HepG2 (cell line): ENCODE measurements around the gene FKBP5. TPM values are rescaled to one million over a fixed set of nuclear protein-coding genes. Genes with fewer than 3 reads are reported as not detected.

Source experiments
- ERF ChIP-seq: IDR thresholded peaks from 2 replicates; pipeline ENCODE4 v1.6.1; 2018; ENCODE audit warnings: missing biosample characterization, missing genetic modification reagents
- FOXP1 ChIP-seq, 2 experiments: fragments of 450-650 bp in 1 of 2; IDR thresholded peaks; 2 replicates each; pipeline ENCODE4 v1.6.1; 2017 to 2018; ENCODE audit warnings: antibody characterized with exemption in 1 of 2
- IRF1 ChIP-seq: sonication (generic); formaldehyde crosslinking; IDR thresholded peaks from 2 replicates; pipeline ENCODE4 v1.4.0; 2020; ENCODE audit warnings: low read depth, mild to moderate bottlenecking, missing genetic modification reagents
- IRF2 ChIP-seq: IDR thresholded peaks from 2 replicates; pipeline ENCODE4 v1.6.1; 2018; ENCODE audit warnings: missing genetic modification reagents, missing compliant biosample characterization
- KAT8 ChIP-seq: IDR thresholded peaks from 2 replicates; pipeline ENCODE4 v1.6.1; 2016; ENCODE audit warnings: missing genetic modification reagents, missing compliant biosample characterization
- KDM3A ChIP-seq: IDR thresholded peaks from 2 replicates; pipeline ENCODE4 v1.6.1; 2018; ENCODE audit warnings: low read depth, missing compliant biosample characterization
- MBD4 ChIP-seq: IDR thresholded peaks from 2 replicates; pipeline ENCODE4 v1.6.1; 2012; ENCODE audit warnings: low read length, inconsistent platforms, borderline replicate concordance
- MEF2D ChIP-seq: sonication (generic); formaldehyde crosslinking; IDR thresholded peaks from 2 replicates; pipeline ENCODE4 v1.5.1; 2020; ENCODE audit warnings: mild to moderate bottlenecking, missing genetic modification reagents
- MYC ChIP-seq: sonication (generic); formaldehyde crosslinking; IDR thresholded peaks from 2 replicates; pipeline ENCODE4 v1.9.0; 2021; ENCODE audit warnings: missing genetic modification reagents, borderline replicate concordance
- NAIF1 ChIP-seq: sonication (generic); formaldehyde crosslinking; IDR thresholded peaks from 2 replicates; pipeline ENCODE4 v1.5.0; 2020; ENCODE audit warnings: mild to moderate bottlenecking, missing genetic modification reagents, borderline replicate concordance
- PAF1 ChIP-seq: IDR thresholded peaks from 2 replicates; pipeline ENCODE4 v1.6.1; 2016; ENCODE audit warnings: missing genetic modification reagents, missing compliant biosample characterization
- SNAI1 ChIP-seq: sonication (generic); formaldehyde crosslinking; IDR thresholded peaks from 2 replicates; pipeline ENCODE4 v1.5.0; 2020; ENCODE audit warnings: mild to moderate bottlenecking, missing genetic modification reagents, borderline replicate concordance
- TBL1XR1 ChIP-seq: fragments of 150-350 bp; IDR thresholded peaks from 2 replicates; pipeline ENCODE4 v1.6.1; 2014; ENCODE audit warnings: borderline replicate concordance, low read length; ENCODE audit not compliant: partially characterized antibody
- U2AF1 ChIP-seq: fragments of 200-400 bp; formaldehyde crosslinking; optimal IDR thresholded peaks from 2 replicates; pipeline ENCODE3; 2017; ENCODE audit warnings: mild to moderate bottlenecking, low read depth, low read length
- ZBTB38 ChIP-seq: sonication (generic); formaldehyde crosslinking; IDR thresholded peaks from 2 replicates; pipeline ENCODE4 v1.5.1; 2020; ENCODE audit warnings: mild to moderate bottlenecking, missing genetic modification reagents
- ZFP36L1 ChIP-seq: sonication (generic); formaldehyde crosslinking; IDR thresholded peaks from 2 replicates; pipeline ENCODE4 v1.8.0; 2022; ENCODE audit warnings: mild to moderate bottlenecking, missing genetic modification reagents, moderate library complexity
- ZNF121 ChIP-seq: sonication (generic); formaldehyde crosslinking; IDR thresholded peaks from 2 replicates; pipeline ENCODE4 v1.5.0; 2020; ENCODE audit warnings: mild to moderate bottlenecking, missing genetic modification reagents
- ZNF577 ChIP-seq: sonication (generic); formaldehyde crosslinking; IDR thresholded peaks from 2 replicates; pipeline ENCODE4 v1.4.0; 2020; ENCODE audit warnings: mild to moderate bottlenecking, low read depth, missing genetic modification reagents, borderline replicate concordance
- ZNF607 ChIP-seq: sonication (generic); formaldehyde crosslinking; IDR thresholded peaks from 2 replicates; pipeline ENCODE4 v1.5.1; 2020; ENCODE audit warnings: missing genetic modification reagents, mild to moderate bottlenecking, borderline replicate concordance
- ZNF747 ChIP-seq: sonication (generic); formaldehyde crosslinking; IDR thresholded peaks from 2 replicates; pipeline ENCODE4 v1.8.1; 2023; ENCODE audit warnings: missing genetic modification reagents, mild to moderate bottlenecking, borderline replicate concordance
- polyA plus RNA-seq, 8 experiments: library from polyadenylated mRNA; depleted of rRNA in 3 of 8; stranded (reverse) in 7 of 8; unstranded in 1 of 8; fragments of >200 nt; fragmentation: Illumina TruSeq in 4 of 8; extraction: Trizol in 4 of 8; gene quantifications; 2 replicates each; pipeline versions ENCODE4 v1.2.1 to v1.2.3, GENCODE V29; 2011 to 2016; ENCODE audit warnings: low read depth in 4 of 8, missing spikeins in 1 of 8, mixed read lengths in 1 of 8; ENCODE audit not compliant: insufficient read depth in 1 of 8
- total RNA-seq, 5 experiments: library from RNA; depleted of rRNA; stranded (reverse); fragments of >200 nt; fragmentation: Illumina TruSeq; extraction: Trizol; gene quantifications; 2 replicates each; pipeline ENCODE4 v1.2.3, GENCODE V29; 2016; ENCODE audit warnings: low read depth in 1 of 5
- TF ChIP-seq, protein P1 (sequence below): sonication (generic); formaldehyde crosslinking; IDR thresholded peaks from 2 replicates; pipeline ENCODE4 v1.5.0; 2020; ENCODE audit warnings: mild to moderate bottlenecking, missing genetic modification reagents
- TF ChIP-seq, protein P2 (sequence below): sonication (generic); formaldehyde crosslinking; IDR thresholded peaks from 2 replicates; pipeline ENCODE4 v1.5.1; 2020; ENCODE audit warnings: missing genetic modification reagents, mild to moderate bottlenecking, borderline replicate concordance

The FKBP5 gene
- total and polyA plus RNA-seq, 2 of the 13 experiments (the other 11 are each of a cell fraction or from before 2014, with no cell fraction given) = 8.0 to 17.4 TPM

- no peak for TF ChIP-seq TBL1XR1
- TF ChIP-seq IRF1 (CRISPR knock-in tag) = no peak
- TF ChIP-seq MYC = peak; percentile 92
- TF ChIP-seq ZNF607 = peak; percentile 73; the same call in 1 of the 2 replicates
- no peak for TF ChIP-seq MBD4
- no peak for TF ChIP-seq ZNF577 (CRISPR knock-in tag)
- 0 out of 2 replicates have a peak, but pooled peaks have one; percentile 33 for TF ChIP-seq IRF2 (CRISPR knock-in tag)
- TF ChIP-seq KDM3A = no peak
- TF ChIP-seq PAF1 = no peak
- no peak for TF ChIP-seq FOXP1 (IDR thresholded peaks at IDR 0.05)
- TF ChIP-seq FOXP1 (CRISPR knock-in tag; IDR thresholded peaks at IDR 0.05) = no peak
- no peak for TF ChIP-seq SNAI1 (CRISPR knock-in tag)
- TF ChIP-seq, protein P1, sequence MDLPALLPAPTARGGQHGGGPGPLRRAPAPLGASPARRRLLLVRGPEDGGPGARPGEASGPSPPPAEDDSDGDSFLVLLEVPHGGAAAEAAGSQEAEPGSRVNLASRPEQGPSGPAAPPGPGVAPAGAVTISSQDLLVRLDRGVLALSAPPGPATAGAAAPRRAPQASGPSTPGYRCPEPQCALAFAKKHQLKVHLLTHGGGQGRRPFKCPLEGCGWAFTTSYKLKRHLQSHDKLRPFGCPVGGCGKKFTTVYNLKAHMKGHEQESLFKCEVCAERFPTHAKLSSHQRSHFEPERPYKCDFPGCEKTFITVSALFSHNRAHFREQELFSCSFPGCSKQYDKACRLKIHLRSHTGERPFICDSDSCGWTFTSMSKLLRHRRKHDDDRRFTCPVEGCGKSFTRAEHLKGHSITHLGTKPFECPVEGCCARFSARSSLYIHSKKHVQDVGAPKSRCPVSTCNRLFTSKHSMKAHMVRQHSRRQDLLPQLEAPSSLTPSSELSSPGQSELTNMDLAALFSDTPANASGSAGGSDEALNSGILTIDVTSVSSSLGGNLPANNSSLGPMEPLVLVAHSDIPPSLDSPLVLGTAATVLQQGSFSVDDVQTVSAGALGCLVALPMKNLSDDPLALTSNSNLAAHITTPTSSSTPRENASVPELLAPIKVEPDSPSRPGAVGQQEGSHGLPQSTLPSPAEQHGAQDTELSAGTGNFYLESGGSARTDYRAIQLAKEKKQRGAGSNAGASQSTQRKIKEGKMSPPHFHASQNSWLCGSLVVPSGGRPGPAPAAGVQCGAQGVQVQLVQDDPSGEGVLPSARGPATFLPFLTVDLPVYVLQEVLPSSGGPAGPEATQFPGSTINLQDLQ (CRISPR knock-in tag) = no peak
- peak; percentile 74 for TF ChIP-seq ERF (CRISPR knock-in tag)
- TF ChIP-seq ZNF747 = no peak
- no peak for TF ChIP-seq KAT8
- TF ChIP-seq NAIF1 (CRISPR knock-in tag) = no peak
- no peak for TF ChIP-seq MEF2D (CRISPR knock-in tag)
- TF ChIP-seq ZBTB38 (CRISPR knock-in tag) = peak; percentile 31; the same call in 1 of the 2 replicates
- no peak for TF ChIP-seq U2AF1
- TF ChIP-seq, protein P2, sequence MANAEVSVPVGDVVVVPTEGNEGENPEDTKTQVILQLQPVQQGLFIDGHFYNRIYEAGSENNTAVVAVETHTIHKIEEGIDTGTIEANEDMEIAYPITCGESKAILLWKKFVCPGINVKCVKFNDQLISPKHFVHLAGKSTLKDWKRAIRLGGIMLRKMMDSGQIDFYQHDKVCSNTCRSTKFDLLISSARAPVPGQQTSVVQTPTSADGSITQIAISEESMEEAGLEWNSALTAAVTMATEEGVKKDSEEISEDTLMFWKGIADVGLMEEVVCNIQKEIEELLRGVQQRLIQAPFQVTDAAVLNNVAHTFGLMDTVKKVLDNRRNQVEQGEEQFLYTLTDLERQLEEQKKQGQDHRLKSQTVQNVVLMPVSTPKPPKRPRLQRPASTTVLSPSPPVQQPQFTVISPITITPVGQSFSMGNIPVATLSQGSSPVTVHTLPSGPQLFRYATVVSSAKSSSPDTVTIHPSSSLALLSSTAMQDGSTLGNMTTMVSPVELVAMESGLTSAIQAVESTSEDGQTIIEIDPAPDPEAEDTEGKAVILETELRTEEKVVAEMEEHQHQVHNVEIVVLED (CRISPR knock-in tag) = no peak
- TF ChIP-seq ZNF121 (CRISPR knock-in tag) = no peak
- TF ChIP-seq ZFP36L1 (CRISPR knock-in tag) = no peak
Observed at GRCh38 chr6:35722121-35722761, 33.5 kb upstream of the FKBP5 start (continued).
